Fibroblast of gingiva (primary cell): ENCODE measurements around the gene HSF4.

ENCODE experiments used
- DNase-seq: peaks from one replicate; pipeline ENCODE4 v3.0.0-alpha.2; 2011; ENCODE audit warnings: low read depth

HSF4 gene

GRCh38 chr16:67201411-67202345 is 37.1 kb downstream of the HSF4 start:
- DNase-seq: no peak

DNA sequence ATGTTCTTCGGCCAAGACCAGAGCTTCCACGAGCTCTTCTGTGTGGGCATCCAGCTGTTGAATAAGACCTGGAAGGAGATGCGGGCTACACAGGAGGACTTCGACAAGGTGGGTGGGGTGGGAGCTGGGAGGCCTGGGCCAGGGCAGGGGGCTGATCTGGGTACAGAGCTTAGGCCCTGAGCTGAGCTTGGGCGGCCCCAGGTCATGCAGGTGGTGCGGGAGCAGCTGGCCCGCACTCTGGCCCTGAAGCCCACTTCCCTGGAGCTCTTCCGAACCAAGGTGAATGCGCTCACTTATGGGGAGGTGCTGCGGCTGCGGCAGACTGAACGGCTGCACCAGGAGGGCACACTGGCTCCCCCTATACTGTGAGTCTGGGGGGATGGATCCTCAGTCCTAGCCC is 37.9 kb downstream of the HSF4 start:
- DNase-seq: no peak

GRCh38 chr16:67202956-67203493 is 38.5 kb downstream of the HSF4 start:
- no peak for DNase-seq

- no peak for DNase-seq
Measured at GRCh38 chr16:67204076-67204475, 39.5 kb downstream of the HSF4 start.

DNA sequence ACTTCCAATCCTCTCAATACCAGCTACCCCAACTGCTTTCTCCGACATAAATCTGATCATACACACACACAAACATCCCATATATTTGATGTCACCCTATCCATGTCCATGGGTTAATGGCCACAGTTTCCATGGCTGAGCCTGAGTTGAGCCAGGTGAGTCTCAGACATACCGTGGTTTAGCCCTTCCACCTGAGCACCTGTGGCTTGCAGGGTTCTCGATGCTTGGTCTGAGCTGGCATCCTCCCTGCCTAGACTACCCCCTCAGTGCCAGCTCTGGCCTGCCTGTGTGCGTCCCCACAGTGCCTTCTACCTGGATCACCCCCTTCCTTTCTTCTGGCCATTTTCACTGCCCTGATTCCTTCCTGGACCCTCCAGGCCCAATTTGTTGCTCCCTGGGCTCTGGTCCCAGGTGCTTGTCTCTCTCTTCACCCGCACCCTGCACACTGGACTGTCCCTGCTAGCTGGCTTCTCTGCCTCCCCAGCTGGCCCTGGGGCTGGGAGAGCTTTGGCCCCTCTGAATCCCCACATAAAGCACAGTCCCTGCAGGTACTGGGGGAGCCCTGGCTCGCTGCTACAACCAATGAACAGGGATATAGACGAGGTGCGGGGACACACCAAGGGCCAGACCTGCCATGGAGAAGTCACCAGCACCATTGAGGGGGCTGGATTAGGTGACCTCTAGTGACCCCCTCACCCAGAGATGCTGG is 41.7 kb downstream of the HSF4 start:
- DNase-seq: no peak

DNA sequence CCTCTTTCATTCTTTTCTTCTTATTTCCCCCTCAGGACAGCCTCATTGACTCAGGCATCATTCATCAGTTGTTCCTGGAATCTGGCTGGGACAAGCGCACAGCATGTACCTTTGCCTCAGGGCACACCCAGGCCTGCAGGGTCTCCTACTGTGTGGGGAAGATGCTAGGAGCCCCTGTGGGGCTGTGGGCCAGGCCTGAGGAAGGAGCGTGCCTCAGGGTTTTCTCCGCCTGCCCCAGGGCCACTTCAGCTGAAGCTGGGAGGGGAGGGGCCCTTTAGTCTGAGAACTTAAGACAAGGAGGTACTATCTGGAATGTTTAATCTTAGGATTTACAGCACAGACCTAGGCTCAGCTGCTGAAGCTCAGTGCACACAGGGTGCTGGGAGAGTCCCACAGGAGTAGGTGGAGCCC is 42.3 kb downstream of the HSF4 start:
- no peak for DNase-seq

DNA sequence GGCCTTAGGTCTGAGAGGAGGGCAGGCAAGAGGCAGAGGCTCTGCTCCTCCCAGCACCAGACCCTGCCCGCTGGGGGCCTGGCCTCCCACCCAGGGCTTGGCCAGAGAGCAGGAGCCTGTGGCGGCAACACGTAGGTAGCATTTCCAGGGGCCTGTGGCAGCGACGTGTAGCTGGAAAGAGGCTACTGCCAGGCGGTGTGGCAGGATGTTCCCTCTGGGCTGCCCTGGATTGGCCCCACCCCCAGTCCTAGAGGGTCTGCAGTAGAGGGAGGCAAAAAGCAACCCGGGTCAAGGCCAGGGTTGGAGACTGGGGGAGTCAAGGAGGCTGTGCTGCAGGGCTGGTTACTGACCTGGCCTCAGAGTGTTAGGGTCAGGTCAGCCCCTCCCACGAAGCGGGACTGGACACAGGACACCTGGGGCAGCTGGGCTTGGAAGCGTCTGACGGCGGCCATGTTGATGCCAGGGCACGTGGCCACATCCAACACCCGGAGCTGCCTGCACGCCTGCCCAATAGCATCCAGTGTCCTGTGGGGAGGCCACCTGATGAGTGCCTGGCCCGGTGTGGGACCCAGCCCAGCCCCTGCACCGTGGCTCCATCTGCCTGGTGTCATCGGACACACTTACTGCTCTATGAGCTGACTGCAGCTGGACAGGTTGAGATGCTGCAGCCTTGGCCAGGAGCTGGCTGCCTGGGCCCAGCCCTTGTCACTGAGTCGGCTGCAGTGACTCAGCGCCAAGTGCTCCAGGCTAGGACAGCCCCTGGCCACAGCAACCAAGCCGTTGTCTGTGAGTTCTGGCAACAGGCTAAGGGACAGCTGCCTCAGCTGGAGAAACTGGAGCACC is 42.9 kb downstream of the HSF4 start:
- peak; percentile 28 for DNase-seq

DNA sequence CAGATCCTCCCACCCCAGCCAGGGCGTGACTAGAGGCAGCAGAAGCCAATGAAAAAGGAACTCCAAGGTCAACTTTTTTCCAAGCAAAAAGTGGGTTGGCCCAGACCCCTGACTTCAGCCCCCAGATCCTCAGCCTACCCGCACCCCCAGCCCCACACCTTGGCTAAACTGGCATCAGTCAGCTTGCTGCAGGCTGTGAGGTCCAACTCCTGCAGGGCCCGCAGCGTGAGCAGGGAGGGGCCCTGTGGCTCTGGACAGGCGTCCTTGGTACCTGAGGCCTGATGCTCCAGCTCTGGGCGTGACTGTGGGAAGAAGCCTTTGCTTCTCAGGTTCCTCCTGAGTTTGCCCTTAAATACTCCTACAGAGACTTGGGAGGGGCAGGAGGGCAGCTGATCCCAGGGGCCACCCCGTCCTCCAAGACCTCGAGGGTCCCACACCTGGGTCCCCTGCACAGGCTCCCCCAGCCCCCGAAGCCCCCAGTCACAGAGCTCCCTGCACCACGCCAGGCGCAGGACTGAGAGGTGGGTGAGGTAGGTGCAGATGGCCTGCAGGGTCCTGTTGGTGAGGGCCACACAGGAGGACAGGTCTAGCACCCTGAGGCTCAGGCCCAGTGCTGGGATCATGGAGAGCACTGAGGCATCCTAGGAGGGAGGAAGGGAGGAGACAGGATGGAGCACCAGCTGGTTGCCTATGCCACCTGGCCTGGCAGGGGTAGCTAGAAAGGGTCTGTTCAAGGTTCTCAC is 43.8 kb downstream of the HSF4 start:
- no peak for DNase-seq

GRCh38 chr16:67209565-67209964 is 45.0 kb downstream of the HSF4 start:
- DNase-seq: no peak

GRCh38 chr16:67210069-67210937 is 45.8 kb downstream of the HSF4 start:
- DNase-seq: no peak

DNA sequence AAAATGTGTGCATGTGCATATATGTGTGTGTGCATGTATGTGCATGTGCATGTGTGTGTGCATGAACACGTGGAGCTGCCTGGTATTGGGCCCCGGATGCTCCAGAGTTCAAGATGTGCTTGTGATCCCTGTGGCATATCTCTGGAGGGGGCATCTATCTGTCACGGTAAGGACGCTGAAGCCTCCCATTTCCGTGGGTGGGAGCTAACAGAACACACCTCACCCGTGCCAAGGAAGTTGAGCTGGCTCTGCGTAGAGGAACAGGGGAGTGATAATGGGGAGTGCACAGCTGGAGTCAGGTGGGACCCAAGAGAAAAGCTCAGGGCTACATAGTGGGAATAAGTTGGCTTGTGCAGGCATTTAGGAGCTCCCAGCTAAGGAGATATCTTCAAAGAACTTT is 47.1 kb downstream of the HSF4 start:
- no peak for DNase-seq

DNA sequence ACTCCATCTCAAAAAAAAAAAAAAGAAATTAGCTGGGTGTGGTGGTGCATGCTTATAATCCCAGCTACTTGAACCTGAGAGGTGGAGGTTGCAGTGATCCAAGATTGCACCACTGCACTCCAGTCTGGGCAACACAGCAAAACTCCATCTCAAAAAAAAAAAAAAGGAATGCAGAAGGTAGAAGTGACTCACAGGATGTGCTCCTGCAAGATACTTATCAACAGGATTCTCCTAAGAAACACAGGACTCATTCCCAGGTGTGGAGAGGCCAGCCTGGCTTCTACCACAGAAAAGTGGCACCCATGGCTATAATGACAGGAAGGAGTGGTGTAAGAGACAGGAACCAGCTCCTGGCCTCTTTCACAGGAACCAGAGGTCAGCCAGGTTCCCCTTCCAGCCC is 48.2 kb downstream of the HSF4 start:
- no peak for DNase-seq

- no peak for DNase-seq
Measured at GRCh38 chr16:67213197-67214019, 48.9 kb downstream of the HSF4 start.

GRCh38 chr16:67215706-67216105 is 51.2 kb downstream of the HSF4 start:
- no peak for DNase-seq

- no peak for DNase-seq
Measured at GRCh38 chr16:67216612-67217490, 52.3 kb downstream of the HSF4 start.
